OCI-LY3 (cell line): ENCODE results near the gene RPS24.
"Not testable (repeated sequence)": the region's sequence is repeated elsewhere in the genome, so short reads cannot be mapped to it uniquely, and the experiment has no call there.

Experiments
- H2AFZ ChIP-seq: fragments of 200-600, 300-600 bp; shearing (Covaris generic); 2 replicates; pipeline ENCODE4 v1.6.0; 2014; ENCODE audit warnings: antibody characterized with exemption, low read depth, low read length
- H3K27ac ChIP-seq: fragments of 200-600, 300-600 bp; sonication (generic); 2 replicates; pipeline ENCODE4 v1.5.1; 2014; ENCODE audit warnings: mild to moderate bottlenecking, low read length, moderate library complexity, mixed read lengths
- H3K27me3 ChIP-seq: fragments of 200-600, 300-600 bp; sonication (generic); 2 replicates; pipeline ENCODE4 v1.6.1; 2014; ENCODE audit warnings: low read depth, low read length, mixed read lengths
- H3K36me3 ChIP-seq: fragments of 200-600, 300-600 bp; sonication (generic); replicated peaks from 2 replicates; pipeline ENCODE3; 2014; ENCODE audit warnings: low read depth, low read length, mixed read lengths
- H3K4me1 ChIP-seq: fragments of 300-600, 200-600 bp; sonication (generic); 2 replicates; pipeline ENCODE4 v1.6.1; 2014; ENCODE audit warnings: low read length, mixed read lengths
- H3K4me2 ChIP-seq: fragments of 200-600, 300-600 bp; sonication (generic); 2 replicates; pipeline ENCODE4 v1.6.1; 2014; ENCODE audit warnings: low read length, mixed read lengths
- H3K4me3 ChIP-seq: fragments of 300-600, 200-600 bp; sonication (generic); 2 replicates; pipeline ENCODE4 v1.5.1; 2014; ENCODE audit warnings: antibody characterized with exemption, mild to moderate bottlenecking, low read length, moderate library complexity
- H3K79me2 ChIP-seq: fragments of 300-600, 200-600 bp; shearing (Covaris generic); 2 replicates; pipeline ENCODE4 v1.6.1; 2014; ENCODE audit warnings: mild to moderate bottlenecking, low read length, mixed read lengths
- H3K9ac ChIP-seq: fragments of 300-600, 200-600 bp; shearing (Covaris generic); 2 replicates; pipeline ENCODE4 v1.6.0; 2014; ENCODE audit warnings: mild to moderate bottlenecking, low read length, moderate library complexity
- H3K9me3 ChIP-seq: fragments of 200-600, 300-600 bp; shearing (Covaris generic); 2 replicates; pipeline ENCODE4 v1.6.1; 2014; ENCODE audit warnings: low read length, mixed read lengths; ENCODE audit not compliant: insufficient read depth
- H4K20me1 ChIP-seq: fragments of 200-600, 300-600 bp; sonication (generic); 2 replicates; pipeline ENCODE4 v1.6.1; 2016; ENCODE audit warnings: low read length, mixed read lengths; ENCODE audit not compliant: insufficient read depth
- EZH2phosphoT487 ChIP-seq: fragments of 200-600 bp; shearing (Covaris generic); IDR thresholded peaks from 2 replicates; pipeline ENCODE4 v1.6.1; 2018; ENCODE audit warnings: antibody characterized with exemption, mixed run types, low read depth
- TF ChIP-seq, protein P1 (sequence below): fragments of 200-600, 300-600 bp; sonication (generic); IDR thresholded peaks from 2 replicates; pipeline ENCODE4 v1.5.1; 2014; ENCODE audit warnings: antibody characterized with exemption, low read length, low read depth

The RPS24 gene

DNA sequence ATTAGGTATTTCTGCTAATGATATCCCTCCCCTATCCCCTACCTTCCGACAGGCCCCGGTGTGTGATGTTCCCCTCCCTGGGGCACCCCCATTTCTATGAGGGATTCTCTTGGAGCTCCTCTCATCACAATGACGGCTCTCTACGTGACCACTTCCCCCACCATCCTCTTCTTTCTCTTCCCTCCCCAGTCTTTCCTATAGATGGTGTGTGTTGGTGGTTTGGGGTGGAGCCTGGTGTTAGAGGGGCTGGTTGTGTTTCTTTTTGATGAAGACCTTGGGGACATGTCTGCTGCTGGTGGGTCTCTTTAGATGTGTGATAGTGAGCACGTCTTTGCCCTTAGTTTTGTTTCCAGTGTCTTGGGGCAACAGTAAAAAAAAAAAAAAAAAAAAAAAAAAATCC is 28.6 kb downstream of the RPS24 start:
- Histone ChIP-seq H3K4me1 (no peaks in the 10 kb centered on the region), H4K20me1 (no peaks in the 10 kb centered on the region), H3K9me3 (no peaks in the 10 kb centered on the region), H2AFZ (no peak overlapping the region), H3K4me3 (no peak overlapping the region), H3K27ac (no peak overlapping the region), H3K36me3 (no peaks in the 10 kb centered on the region), H3K79me2 (no peaks in the 10 kb centered on the region), H3K27me3 (no peaks in the 10 kb centered on the region), H3K4me2 (no peak overlapping the region), H3K9ac (no peak overlapping the region)
- no peak for TF ChIP-seq EZH2phosphoT487
- TF ChIP-seq, protein P1, sequence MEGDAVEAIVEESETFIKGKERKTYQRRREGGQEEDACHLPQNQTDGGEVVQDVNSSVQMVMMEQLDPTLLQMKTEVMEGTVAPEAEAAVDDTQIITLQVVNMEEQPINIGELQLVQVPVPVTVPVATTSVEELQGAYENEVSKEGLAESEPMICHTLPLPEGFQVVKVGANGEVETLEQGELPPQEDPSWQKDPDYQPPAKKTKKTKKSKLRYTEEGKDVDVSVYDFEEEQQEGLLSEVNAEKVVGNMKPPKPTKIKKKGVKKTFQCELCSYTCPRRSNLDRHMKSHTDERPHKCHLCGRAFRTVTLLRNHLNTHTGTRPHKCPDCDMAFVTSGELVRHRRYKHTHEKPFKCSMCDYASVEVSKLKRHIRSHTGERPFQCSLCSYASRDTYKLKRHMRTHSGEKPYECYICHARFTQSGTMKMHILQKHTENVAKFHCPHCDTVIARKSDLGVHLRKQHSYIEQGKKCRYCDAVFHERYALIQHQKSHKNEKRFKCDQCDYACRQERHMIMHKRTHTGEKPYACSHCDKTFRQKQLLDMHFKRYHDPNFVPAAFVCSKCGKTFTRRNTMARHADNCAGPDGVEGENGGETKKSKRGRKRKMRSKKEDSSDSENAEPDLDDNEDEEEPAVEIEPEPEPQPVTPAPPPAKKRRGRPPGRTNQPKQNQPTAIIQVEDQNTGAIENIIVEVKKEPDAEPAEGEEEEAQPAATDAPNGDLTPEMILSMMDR: no peak

DNA sequence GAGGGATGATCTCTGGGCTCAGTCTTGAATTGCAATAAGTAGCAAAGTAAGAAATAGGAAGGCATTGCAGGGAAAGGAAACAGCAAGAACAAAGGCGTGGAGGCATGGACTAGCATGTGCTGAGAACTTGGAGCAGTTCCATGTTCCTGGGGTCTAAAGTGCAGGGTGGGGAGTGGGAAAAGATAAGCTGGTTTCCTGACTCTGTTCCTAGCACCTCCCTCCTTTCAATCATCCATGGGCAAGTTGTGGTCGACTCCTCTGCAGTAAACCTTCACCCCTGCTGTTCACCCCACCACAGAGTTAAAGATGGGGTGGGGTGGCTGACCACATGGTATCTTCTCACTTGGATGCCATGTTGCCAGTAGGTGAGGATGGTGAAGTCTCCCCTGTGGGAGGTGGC is 29.6 kb downstream of the RPS24 start:
- Histone ChIP-seq H3K4me3 (no peak overlapping the region), H3K4me1 (no peaks in the 10 kb centered on the region), H3K9me3 (no peaks in the 10 kb centered on the region), H2AFZ (no peak overlapping the region), H3K9ac (no peak overlapping the region), H3K27me3 (no peaks in the 10 kb centered on the region), H3K79me2 (no peaks in the 10 kb centered on the region), H4K20me1 (no peaks in the 10 kb centered on the region), H3K4me2 (no peak overlapping the region), H3K36me3 (no peaks in the 10 kb centered on the region), H3K27ac (no peak overlapping the region)
- TF ChIP-seq EZH2phosphoT487: no peak
- TF ChIP-seq, protein P1: no peak

DNA sequence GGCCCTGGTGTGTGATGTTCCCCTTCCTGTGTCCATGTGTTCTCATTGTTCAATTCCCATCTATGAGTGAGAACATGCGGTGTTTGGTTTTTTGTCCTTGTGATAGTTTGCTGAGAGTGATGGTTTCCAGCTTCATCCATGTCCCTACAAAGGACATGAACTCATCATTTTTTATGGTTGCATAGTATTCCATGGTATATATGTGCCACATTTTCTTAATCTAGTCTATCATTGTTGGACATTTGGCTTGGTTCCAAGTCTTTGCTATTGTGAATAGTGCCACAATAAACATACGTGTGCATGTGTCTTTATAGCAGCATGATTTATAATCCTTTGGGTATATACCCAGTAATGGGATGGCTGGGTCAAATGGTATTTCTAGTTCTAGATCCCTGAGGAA is 31.3 kb downstream of the RPS24 start:
- H3K79me2 ChIP-seq, H3K27me3 ChIP-seq, H3K9me3 ChIP-seq, H3K36me3 ChIP-seq, H4K20me1 ChIP-seq, H3K4me1 ChIP-seq, H3K9ac ChIP-seq, H3K4me2 ChIP-seq, H3K4me3 ChIP-seq, H2AFZ ChIP-seq, H3K27ac ChIP-seq: not testable (repeated sequence)

DNA sequence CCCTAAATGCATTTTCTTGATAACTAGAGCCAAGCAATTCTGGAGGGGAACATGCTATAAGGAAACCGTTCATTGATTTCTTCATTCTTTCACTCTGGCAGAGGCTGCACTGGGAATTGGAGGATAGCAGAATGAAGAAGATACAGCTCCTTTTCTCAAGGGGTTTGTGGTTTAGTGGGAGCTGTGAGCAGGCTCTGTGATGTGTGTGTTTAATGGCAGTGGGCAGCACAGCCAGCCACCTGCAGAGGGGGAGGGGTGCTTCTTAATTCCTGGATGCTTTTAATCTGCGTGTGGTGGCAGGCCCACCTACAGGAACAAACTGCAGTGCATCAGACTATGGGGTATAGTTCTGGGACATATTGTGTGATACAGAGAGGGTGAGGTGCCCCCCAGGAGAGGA is 31.9 kb downstream of the RPS24 start:
- Histone ChIP-seq H3K36me3 (no peaks in the 10 kb centered on the region), H3K27ac (no peak overlapping the region), H3K9ac (no peak overlapping the region), H4K20me1 (no peaks in the 10 kb centered on the region), H2AFZ (no peak overlapping the region), H3K4me3 (no peak overlapping the region), H3K79me2 (no peaks in the 10 kb centered on the region), H3K9me3 (no peaks in the 10 kb centered on the region), H3K4me1 (no peaks in the 10 kb centered on the region), H3K4me2 (no peak overlapping the region), H3K27me3 (no peaks in the 10 kb centered on the region)
- no peak for TF ChIP-seq EZH2phosphoT487

DNA sequence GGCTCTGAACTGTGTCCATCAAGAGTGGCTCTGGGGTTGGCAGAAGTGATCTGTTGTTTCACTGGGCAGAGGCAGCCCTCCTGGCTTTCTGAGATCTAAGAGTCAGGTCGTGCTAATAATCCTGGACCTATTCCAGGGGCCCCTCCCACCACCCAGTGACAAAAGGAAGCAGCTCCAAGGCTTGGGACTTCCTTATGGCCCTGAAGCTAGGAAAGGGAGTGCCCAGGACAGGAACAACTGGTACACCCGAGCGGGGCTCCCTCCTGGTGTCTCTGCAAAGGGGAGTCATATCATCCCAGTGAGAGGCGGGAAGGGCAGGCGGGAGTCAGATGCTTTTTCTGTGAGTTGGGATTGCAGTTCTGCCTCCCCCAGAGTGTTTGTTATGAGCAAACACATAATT is 32.3 kb downstream of the RPS24 start:
- Histone ChIP-seq H3K27ac (no peak overlapping the region), H3K4me1 (no peaks in the 10 kb centered on the region), H3K36me3 (no peaks in the 10 kb centered on the region), H4K20me1 (no peaks in the 10 kb centered on the region), H2AFZ (no peak overlapping the region), H3K27me3 (no peaks in the 10 kb centered on the region), H3K9ac (no peak overlapping the region), H3K79me2 (no peaks in the 10 kb centered on the region), H3K4me2 (no peak overlapping the region), H3K4me3 (no peak overlapping the region), H3K9me3 (no peaks in the 10 kb centered on the region)
- TF ChIP-seq EZH2phosphoT487: no peak
- TF ChIP-seq, protein P1: no peak
